HG03575 (cell line): Measurements from ENCODE around the gene ZC3H7B.
A peak's percentile ranks its signal among the peaks of the same experiment; 100 is the strongest.

Source experiments
- ATAC-seq: cut with Tn5 transposase; IDR thresholded peaks from one replicate; pipeline ENCODE4 v1.9.1; 2021; ENCODE audit not compliant: unreplicated experiment, insufficient number of reproducible peaks, low FRiP score; ENCODE audit errors: extremely low read depth

ZC3H7B gene

DNA sequence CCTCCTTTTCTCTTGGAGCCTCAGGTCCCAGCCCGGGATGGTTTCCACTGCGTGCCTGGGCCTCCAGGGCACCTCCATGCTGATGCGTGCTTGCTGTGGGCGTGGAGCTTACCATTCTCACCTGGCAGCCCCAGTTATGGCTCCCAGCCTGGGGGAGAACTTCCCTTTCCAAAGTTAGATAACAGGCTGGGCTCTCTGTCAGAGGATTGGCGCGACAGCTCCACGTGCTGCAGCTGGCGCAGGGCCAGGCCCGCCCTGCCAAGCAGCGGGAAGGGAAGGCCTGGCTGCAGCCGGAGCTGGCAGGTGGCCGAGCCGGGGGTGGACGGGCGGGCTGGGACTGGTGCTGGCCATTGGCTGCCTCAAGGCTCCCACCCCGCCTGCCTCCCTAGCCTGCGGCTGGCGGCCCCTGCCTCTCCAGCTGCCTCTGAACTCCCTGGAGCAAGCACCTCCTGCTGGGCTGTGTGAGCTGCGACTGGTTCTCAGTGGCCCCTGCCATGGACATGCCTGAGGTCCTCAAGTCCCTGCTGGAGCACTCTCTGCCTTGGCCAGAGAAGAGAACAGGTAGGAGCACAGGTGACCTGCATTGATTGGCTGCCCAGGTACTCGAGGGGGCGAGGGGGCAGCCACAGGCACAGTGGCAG lies 65.8 kb downstream of the ZC3H7B start:
- ATAC-seq: no peak

DNA sequence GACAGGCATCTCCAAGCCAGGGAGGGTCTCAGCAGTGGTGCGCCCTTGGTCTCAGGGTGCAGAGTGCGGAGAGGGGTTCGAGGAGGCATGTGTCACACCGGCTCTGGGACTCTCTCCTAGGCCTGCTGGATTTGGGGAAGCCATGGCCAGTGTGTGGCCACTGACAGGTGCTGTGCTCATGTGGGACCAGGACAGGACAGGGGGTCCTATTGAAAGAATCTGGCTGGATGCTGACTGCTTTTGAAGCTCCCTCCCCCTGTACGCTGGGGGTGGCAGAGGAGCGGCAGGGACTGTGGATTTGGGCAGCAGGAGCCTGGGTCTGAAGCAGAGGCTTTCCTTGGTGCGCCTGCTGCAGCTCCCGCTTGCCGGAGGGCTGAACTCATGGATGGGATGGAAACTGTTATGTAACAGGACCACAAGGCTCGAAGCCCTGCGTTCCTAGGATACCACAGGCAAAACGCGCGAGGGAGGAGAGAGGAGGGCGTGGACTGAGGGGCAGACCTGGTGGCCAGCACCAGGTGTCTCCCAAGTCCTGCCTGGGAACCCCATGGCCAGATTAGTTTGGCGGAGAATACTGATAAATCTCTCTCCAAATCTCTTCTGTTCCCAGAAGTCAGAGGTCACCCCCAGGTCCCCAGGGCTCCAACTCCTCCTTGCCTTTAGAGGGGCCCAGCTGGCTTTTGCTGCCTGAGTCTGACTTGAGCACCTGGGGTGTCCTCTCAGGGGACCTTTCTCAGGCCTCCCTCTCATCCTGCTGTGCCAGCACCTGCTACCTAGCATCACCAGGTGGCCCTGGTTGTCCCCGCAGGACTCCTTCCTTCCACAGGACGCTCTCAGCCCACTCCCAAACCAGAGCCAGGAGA lies 66.6 kb downstream of the ZC3H7B start:
- no peak for ATAC-seq

DNA sequence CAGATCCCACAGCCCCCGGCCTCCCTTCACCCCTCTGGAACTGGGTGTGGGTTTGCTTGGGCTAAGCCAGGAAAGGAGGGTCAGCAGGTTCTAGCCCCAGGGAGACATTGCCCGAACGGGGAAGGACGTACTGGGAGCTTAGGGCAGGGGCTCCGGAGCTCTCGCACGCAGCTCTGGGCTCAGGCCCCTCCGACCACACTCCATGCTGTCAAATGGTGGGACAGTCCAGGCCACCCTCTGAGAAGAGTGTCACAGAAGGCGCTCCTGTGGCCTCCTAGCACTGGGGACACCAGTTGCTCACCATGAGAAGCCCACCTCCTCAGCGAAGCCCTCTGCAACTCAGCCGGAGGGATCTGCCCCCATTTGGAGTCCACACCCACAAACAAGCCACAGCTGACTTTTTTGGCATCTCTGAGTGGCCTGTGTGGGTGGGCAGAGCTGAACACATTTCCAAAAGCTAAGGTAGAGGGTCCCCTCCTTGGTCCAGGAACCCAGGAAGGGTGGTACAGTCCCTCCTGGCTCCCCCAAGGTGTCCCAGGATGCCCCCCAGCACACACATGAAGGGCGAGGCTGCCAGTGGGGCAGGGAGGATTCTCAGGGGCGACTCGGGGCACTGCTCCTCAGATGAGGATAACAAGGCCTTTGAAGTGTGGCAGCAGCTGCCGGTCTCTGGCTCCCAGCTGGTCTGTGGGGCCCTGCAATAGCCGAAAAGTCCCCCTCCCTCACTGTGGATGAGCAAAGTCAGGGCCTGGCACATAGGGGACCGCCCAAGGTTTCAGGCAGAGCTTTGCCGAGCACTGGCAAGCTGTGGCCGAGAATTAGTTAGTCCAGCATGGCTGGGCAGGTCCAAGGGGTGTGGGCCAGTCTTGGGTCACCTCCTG lies 67.5 kb downstream of the ZC3H7B start:
- no peak for ATAC-seq

- ATAC-seq: no peak
These were observed 68.1 kb downstream of the ZC3H7B start for GRCh38 chr22:41369424-41369745.

GRCh38 chr22:41369837-41370236 lies 68.5 kb downstream of the ZC3H7B start:
- no peak for ATAC-seq

GRCh38 chr22:41377846-41378245 lies 76.5 kb downstream of the ZC3H7B start:
- no peak for ATAC-seq

GRCh38 chr22:41380993-41381328 lies 79.6 kb downstream of the ZC3H7B start:
- peak; percentile 6 for ATAC-seq

- ATAC-seq: peak; percentile 35
These were observed 80.2 kb downstream of the ZC3H7B start, which contains the start of gene TEF for GRCh38 chr22:41381329-41382097. Gene TEF (plus strand): TSS chr22:41381942. CDS start chr22:41382045, 103 bp downstream.

DNA sequence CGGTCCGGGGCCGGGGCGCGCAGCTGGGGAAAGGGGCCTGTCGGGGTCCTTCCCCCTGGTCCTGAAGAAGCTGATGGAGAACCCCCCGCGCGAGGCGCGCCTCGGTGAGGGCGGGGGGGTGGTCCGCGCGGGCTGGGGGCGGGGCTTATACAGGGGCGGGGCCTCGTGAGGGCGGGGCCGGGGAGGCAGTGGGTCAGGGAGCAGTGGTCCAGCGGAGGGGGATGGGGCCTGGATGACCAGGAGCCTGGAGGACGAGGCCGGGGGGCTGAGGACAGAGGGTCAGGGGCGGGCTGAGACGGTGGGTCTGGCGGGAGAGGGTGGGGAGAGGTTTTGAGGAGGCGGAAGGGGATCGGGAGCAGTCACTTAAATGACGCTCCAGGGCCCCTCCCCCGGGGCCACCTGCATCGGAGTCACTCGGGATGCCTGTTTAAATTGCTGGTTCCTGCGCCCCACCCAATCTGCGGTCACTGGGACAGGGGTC lies 80.8 kb downstream of the ZC3H7B start:
- ATAC-seq: no peak

GRCh38 chr22:41382610-41383009 lies 81.3 kb downstream of the ZC3H7B start:
- ATAC-seq: no peak

DNA sequence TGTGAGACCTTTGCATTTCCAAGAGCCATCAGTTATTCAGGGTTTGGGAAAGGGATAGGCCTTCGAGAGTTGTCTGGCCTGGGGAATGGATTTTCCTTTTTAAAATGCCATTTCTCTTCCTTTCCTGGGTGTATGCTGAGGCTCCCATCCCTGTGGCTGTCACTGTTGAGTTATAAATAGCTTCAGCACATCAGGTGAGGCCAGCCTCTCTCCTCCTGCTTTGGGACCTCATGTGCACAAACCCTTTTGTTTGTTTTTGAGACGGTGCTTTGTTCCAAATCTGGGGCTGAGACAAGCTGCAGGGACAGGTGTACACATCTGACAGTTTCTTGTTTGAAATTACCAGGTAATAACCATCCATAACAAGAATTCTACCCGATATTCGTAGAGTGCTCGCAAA lies 81.8 kb downstream of the ZC3H7B start:
- no peak for ATAC-seq

GRCh38 chr22:41384128-41384527 lies 82.8 kb downstream of the ZC3H7B start:
- ATAC-seq: no peak

GRCh38 chr22:41387341-41387740 lies 86.0 kb downstream of the ZC3H7B start:
- no peak for ATAC-seq

- no peak for ATAC-seq
These were observed 92.7 kb downstream of the ZC3H7B start for GRCh38 chr22:41394012-41394356.

- no peak for ATAC-seq
These were observed 94.4 kb downstream of the ZC3H7B start for GRCh38 chr22:41395531-41396240.

- ATAC-seq: no peak
These were observed 96.0 kb downstream of the ZC3H7B start for GRCh38 chr22:41397143-41397811.

GRCh38 chr22:41398921-41399320 lies 97.6 kb downstream of the ZC3H7B start:
- no peak for ATAC-seq
